OCI-LY7 (cell line): Measurements from ENCODE around the gene TMEM50A.

Experiments
- EZH2phosphoT487 ChIP-seq: fragments of 200-600 bp; sonication (generic); IDR thresholded peaks from 2 replicates; pipeline ENCODE4 v1.6.1; 2018; ENCODE audit warnings: low read depth, borderline replicate concordance, mild to moderate bottlenecking, mixed run types, antibody characterized with exemption, low read length, moderate library complexity, mixed read lengths
- TF ChIP-seq, protein P1 (sequence below): fragments of 200-600 bp; sonication (generic); conservative IDR thresholded peaks from 2 replicates; pipeline ENCODE4 v1.5.1; 2014; ENCODE audit warnings: mild to moderate bottlenecking, antibody characterized with exemption, low read length, moderate library complexity, mixed read lengths

- TF ChIP-seq EZH2phosphoT487, result no peak
- TF ChIP-seq, protein P1, sequence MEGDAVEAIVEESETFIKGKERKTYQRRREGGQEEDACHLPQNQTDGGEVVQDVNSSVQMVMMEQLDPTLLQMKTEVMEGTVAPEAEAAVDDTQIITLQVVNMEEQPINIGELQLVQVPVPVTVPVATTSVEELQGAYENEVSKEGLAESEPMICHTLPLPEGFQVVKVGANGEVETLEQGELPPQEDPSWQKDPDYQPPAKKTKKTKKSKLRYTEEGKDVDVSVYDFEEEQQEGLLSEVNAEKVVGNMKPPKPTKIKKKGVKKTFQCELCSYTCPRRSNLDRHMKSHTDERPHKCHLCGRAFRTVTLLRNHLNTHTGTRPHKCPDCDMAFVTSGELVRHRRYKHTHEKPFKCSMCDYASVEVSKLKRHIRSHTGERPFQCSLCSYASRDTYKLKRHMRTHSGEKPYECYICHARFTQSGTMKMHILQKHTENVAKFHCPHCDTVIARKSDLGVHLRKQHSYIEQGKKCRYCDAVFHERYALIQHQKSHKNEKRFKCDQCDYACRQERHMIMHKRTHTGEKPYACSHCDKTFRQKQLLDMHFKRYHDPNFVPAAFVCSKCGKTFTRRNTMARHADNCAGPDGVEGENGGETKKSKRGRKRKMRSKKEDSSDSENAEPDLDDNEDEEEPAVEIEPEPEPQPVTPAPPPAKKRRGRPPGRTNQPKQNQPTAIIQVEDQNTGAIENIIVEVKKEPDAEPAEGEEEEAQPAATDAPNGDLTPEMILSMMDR, result no peak
Measured at GRCh38 chr1:25392841-25393240, 54.7 kb downstream of the TMEM50A start.
